Measurements from ENCODE around the gene ERMARD.

ERMARD gene

DNA sequence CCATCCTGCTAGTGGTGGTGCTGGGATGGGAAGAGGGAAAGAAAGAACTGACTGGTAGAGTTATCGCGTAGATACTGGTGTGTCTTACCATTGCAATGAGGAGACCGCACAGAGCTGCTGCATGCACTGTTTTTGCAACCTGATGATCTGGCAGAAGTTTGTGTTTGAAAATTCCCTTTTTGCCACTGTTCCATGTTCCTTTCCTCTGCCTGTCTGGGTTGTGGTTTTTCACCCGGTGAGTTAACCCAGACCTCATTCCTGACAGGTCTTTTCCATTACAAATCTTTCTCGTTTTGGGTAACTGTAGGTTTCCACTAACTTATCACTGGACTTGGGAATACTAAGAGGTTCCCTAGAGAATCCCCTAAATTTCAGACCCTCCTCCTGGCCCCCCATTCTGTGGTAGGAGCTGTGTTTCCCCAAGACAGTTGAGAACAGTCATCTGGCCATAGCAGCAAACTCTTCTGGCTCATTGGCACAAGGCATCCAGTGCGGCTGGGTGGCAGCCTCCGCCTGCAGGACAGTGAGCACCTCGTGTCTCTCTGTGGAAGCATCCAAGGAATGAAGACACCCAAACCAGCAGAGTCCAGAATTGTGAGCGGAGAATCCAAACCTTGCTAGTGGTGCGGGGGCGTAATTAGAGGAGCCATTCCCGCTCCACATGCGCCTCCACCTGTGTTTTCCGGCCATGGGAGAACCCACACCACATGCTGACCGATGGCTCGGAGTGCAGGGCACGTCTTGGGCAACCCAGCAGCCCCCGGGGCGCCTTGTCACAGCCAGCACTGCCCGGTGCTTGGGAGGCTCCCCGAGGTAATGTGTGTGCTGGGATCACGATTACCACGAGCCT lies 32.8 kb downstream of the ERMARD start:
- no peak for DNase-seq

DNA sequence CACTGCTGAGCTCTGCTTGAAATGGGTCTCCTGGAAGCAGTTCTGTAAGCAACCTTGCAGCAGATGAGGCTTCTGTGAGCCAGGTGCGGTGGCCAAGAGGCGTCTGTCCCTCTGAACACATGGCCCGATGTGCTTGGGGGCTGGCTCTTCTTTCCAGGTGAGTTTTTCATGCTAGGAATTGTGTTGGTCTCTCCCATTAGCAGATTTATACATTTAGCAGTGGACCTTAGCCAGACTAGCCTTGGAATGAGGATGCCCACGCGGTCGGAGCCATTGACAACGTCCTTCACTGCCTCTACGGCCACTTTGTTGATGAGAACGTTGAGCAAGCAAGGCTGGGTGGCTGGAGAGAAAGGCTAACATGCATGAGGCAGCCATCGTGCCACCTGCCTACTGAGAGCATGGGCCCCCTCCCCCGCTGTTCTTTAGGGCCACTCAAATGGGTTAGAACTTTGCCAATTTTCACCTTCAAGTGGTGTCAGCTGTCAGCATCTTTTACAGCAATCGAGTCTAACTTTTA lies 33.5 kb downstream of the ERMARD start:
- no peak for DNase-seq

DNA sequence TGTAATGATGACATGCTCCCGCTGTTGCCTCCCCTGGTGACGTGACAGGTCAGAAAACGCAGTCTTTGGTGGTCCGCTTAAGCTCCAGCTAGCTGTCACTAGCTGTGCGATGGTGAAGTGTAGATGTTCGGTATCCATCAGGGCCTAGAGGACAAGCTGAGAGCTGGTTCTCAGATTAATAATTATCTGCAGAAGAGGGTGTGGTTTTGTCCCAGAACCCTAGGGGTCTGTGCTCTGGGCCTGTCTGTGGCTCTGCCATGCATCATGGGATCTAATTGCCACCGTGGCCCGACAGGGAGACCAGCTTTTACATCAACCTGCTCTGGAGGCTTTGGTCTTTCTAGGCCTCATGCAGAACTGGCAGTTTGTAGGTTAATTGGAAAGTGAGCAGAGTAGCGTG lies 34.1 kb downstream of the ERMARD start:
- DNase-seq: no peak

DNA sequence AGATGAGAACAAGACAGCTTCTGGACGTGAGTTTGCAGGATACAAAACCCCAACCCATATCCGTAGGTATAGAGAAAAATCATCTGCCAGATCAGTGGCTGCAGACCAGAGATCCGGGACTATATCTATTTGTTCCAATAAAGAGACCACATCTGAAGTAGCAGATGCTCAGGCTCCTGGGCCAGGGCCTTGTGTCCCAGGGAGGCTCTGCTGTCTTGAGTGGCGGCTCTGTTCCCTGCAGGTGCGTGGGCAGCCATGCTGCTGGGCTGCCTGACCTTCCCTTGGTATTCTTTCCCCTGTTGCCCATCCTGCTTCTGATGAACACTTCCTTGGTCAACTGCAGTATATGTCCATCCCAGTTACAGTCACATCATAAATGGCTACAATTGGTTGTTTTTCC lies 34.9 kb downstream of the ERMARD start:
- DNase-seq: no peak

DNA sequence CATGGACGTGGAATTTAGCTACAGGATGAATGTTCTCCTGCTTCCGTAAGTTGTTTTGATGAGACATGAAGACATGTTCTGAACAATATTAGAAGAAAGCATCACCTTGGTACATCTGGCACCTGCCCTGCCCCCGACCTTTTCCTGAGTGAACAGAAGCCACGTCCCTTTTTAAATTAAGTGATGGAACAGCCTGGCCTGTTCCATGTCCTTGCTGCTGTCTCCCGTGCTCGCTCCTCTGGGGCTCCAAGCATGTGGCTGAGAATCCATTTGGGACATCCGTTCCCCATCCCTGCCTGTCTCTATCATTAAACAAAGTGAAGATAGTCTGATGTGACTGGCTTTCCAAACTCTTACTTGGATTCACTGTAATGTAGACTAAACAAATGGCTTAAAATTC lies 36.4 kb downstream of the ERMARD start:
- DNase-seq: no peak

DNA sequence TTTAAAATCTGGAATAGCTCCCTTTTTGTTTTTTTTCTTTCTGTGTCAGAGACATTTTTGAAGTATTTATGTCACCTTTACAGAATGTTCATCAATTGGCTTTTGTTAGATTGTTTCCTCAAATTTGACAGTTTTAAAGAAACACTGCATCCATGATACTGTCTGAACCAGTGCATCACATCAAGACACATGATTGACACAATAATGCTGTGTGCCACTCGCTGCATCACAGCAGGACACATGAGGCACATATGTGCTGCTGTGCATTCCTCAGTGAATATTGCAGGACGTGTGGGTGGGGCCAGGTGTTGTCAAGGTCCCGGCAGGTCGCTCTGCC lies 37.4 kb downstream of the ERMARD start:
- no peak for DNase-seq

DNA sequence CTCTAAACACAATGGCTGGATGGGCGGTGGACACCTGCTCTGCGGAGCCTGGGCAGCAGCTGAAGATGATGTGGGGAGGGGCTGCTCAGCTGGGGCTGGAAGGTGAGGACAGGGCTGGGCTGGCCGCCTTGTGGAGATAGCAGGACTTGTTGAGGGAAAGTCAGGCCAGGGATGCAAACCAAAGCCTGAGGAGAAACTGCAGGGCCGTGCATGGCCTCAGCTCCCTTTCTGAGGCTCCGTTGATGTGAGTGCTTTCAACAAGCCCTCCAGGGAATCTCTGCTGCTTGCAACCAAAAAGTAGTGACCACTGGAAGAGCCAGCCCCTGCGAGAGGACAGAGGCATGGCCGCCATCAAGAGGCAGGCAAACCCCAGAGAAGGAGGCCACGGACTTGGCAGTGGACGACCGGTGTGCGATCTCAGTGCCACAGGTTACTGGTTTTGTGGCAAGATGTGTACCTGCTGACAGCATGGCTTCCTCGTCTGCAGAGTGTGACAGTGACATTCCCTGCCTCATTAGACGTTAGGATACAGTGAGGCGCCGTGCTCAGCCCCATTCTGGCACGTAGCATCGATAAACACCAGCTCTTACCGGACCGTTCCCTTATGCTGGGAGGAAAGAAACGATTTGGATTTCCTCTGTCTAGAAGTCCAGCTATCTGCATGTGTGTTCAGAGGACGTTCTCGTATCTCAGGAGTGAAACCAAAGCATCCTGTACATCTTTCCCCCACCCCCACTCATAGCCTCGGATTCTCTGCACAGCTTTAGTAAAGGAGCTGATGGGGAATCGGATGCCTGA lies 37.9 kb downstream of the ERMARD start:
- no peak for DNase-seq

DNA sequence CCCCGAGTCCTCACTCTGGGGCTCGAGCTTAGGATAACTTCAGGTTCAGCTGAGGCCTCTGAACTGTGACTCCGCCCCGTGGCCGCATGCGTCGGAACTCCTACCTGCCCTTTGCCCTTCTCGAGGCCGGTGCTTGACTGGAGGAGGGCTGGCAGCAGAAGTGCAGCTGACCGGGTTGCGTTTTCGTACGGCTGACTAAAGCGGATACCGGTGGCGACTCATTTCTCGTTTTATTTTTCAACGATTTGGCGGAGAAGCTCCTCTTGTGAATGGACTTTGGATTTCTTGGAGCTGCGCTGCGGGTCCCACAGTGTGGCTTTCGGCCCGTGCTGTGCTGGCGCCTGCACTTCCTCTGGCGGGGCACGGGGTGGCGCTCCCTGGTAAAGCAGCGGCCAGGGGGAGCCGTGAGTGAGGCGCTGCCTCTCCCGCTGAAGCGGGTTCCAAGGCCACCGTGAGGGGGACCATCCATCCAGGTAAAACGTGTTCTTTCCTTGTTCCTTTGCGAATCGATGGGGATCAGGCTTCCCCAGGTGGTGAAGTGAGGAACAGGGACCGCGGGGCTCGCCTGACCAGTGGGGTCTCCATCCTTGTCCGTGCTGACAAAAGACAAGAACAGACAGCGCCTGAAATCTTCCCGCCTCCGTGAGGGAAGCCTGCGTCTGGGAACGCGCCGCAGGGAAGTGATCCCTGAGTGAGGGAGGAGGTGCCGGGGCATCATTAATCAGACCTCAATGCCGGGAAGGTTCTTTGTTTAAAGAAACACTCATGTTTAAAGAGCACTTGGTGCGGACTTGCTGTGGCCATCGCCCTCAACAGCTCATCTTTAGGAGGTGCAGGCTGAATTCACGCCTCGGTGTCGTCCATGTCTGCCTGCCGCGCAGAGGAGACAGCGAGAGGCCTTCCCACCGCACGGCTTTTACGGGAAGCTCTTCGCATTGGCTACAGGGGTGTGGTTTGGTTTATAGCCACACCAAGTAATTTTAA lies 38.8 kb downstream of the ERMARD start:
- DNase-seq: peak; percentile 66

DNA sequence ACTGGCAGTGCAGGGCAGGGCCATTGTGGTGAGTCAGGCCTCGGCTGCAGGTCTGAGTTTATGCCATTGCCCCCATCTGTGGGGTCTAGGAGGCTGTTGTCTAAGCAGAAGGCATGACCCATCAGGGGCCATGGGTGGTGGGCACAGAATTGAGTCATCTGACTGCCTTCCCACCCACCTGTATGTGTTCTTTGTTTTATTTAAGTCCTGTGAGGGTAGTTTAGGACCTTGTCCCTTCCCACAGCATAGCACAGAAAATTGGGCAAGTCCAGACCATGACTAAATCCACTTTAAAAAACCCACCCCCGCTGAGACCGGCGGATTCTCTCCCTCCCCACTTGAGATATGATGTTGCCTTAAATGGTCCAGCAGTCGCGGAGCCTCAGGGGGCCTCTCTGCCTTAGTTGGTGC lies 40.3 kb downstream of the ERMARD start:
- DNase-seq: peak; percentile 6

DNA sequence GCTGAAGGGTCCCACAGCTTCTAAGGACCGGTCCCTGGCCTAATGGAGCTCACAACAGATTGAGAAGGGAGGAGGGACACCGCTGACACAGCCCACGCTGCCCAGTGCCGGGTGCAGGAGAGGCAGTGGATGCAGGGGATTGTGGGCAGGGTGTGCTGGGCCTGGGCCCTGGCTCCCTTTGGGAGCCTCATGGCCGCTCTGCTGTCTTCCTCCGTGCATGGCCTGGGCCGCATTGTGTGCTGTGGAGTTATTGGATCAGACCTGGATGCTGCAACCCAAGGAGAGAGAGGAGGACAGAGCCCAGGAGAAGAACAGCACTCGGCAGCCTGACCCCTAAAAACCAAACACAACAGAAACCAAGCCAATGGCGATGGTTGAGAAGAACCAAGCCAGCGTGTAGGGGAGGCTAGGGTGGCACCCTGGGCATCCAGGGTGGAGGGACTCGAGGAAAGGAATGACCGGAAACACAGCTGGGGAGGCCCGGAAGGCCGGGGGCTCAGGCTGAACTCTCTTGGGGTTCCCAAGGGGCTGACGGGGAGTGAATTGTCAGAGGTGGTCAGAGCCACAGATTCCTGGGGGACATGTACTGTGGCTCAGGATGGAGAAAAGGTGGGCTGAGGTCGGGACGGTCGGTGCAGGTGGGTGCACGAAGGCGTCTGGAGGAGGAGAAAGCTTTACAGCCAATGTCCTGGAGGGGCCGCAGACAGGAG lies 41.0 kb downstream of the ERMARD start:
- no peak for DNase-seq

DNA sequence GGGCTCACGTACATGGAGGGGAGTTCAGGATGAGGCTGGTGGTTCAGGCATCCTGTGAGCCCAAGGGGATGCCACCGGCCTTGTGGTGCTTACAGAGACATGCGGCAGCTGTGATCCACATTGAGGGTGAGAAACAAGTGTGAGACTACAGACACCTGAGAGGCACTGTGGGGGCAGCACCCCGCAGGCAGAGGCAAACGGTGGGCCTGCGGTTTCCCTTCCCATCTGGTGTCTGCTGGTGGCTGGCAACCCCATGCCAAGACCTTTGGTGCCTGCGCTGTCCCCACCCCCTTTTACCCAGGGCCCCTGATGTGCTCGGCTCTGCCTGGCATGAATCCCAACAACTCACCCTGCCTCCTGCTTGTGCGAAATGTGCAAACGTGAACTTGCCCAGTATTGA lies 42.0 kb downstream of the ERMARD start:
- no peak for DNase-seq

DNA sequence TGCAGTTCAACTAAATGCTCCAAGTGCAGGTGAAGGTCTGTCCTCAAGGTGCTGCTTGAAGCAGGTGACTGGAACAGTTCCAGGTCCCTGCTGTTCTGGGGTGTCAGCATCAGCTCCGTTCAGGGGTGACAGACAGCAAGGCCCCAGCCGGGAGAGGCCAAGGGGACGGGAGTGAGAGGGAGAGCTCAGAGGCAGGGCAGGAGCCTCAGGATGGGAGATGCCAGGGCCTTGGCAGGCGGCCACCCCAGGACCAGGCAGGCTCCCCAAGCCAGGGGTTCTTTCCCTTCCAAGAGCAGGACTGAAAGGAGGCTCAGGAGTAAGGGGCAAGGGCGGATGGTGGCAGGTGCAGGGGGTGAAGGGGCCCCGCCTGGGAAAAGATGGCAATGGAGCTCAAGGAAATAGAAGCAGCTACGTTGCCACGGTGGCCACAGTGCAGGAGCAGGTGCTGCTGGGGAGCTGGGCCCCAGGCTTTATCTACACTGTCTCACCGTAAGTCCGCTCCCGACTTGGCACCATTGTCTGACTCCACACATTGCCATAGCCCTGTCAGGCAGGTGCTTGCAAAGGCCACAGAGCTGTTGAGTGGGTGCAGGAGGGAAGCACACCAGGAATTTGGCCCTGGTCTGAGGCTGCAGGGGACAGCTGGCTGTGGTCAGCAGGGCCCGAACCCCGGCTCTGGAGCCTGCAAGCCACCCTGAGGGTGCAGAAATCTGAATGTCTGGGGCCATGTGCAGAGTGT lies 43.1 kb downstream of the ERMARD start:
- no peak for DNase-seq

DNA sequence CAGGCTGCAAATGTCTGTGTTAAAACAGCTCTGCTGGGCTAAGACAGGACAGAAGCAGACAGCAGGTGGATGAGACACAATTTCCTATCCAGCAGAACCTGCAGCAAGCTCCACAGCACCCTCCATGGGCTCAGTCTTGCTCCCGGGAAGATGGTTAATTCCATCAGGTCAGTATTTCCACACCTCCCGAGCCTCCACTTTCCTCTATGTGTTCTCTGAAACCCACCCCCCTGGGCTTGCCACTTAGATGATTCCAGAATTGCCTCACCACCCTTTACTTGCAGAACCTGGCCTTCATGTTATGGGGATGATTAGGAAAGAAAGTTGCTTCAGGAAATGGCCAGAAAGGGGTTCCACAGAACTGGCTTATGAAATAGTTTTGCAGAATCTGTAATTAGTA lies 43.8 kb downstream of the ERMARD start:
- DNase-seq: no peak

DNA sequence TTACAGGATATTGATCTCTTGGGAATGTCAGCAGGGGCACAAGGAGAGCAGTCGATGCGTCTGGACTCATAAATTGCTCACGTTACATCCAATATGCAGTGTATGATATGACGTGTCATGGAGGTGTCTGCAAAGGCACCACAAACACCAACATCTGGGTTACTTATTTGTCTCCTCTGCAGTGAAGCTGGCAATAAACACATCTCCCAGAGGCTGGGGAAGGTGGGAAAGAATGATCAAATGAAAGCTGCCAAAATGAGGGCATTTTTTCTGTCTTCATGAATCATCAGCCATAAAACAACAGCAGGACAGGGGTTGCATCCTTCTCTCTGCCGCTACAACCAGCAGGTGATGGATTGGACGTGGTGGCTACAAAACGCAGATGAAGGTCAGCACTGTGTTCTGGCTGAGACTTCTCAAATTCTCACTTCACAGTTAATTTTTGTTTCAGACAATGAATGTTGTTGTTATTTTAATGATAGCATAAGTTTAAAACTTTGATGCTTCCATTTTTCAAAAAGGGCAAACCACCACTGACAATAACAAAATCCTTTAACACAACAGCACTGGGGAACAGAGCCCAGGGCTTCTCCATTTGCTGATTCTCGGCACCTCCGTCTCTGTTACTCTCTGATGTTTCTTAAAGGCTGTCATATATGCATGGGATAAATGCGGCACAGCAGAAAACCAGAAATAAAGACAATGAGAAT lies 47.5 kb downstream of the ERMARD start:
- no peak for DNase-seq

DNA sequence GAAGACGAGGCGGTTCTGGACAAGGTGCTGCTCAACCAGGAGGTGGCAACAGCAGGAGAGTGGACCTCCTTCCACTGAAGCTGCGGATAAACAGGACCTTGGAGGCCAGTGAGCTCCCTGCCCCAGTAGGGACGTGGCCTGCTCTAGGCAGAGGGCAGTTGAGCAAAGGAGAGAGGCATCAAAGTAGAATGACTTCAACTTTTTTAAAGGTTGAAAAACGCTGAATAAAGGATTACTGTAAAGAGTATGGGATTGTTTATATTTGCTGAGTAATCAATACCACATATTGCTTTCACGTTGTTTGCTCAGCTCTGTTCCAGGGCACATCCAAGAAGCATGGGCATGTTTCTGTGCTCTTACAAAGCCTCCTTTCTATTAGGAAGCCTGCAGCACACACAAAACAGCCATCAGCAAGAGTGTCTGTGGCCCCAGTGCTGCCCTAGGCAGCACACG lies 48.1 kb downstream of the ERMARD start:
- DNase-seq: no peak

DNA sequence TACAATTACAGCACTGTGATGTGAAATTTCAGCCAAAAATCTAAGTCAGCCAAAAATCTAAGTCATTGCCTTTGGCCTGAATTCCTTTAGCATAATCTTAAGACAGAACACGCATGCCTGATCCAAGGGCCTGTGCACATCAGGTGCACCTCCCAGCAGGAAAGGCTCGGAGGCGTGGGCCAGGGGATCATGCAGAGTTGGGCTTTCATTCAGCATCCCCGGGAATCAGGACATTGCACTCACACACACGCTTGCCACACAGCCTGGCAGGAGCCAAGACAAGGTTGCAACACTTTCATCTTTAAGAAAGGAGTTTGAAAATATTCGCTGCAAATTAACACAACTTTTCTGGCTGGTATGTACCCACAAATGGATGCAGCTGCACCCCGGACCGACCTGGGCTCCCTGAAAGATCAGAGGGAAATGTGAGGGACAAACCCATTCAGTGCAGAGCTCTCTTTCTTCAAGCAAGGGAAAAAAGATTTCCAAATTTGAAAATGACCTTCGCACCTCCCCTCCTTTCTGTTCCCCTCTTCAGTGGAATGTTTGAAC lies 48.8 kb downstream of the ERMARD start:
- DNase-seq: no peak

DNA sequence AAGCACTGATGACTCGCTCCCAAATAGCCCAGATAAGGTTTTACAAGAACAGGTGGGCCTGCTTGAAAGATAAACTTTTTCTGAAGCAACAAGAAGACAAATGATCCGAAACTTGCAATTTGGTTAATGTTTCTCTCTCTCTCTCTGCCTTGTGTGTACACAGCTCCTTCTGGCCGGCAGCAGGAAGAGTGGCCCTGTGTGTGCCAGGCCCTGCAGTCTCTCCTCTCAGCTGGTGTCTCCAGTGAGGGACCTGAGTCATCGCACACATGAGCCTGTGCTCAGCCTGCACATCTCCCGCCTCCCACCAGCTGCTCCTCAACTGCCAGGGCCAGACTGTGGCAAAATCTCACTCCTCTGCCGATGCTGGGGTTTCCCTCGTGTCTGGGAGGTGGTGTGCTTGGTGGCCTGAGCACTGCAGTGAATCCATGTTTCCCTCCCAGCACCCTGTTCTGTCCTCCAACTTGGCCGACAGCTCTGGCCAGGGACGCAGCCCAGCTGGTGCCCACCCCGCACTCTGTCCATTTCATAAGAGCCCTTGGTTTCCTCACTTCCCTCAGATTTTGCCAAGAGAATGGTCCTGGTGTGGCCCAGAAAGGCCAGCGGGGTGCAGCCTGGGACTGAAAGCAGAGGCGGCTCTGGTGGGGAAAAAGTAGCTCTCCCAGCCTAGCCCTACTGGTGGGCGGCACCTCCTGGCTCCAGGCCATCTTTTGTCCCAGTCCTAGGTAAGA lies 49.4 kb downstream of the ERMARD start:
- DNase-seq: peak; percentile 31

DNA sequence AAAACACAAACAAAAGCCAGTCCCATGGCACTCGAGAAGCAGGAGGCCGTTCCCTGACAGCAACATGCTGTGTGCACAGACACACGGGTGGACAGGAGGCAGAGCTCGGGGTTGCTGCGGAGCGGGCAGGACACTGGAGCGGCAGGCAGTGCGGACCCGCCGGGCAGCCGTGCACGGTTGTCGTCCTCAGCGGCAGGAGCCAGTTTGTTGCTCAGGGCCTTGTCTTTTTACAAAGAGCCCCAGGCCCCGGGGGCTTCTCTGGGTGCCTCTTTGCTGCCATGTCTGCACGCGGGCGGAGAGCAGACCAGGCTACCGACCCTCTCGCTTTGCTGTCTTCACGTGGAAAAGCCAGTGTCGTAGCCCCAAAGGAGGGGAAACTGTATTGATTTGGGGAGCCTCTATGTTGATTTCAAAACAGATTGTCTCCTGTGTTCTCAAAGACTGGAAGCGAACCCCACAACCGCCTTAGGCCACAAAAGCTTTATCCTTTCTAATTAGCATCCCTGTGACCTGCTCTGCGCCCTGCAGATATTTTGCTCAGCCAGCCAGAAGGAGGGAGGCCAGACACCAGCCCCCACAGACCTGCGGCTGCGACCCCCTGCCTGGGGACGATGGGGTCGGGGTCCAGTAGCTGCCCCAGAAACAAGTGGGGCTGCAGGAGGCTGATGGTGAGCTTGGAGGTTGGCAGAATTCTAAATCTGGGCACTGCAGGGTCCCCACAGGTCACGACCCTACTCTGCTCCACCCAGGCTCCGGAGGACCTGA lies 50.2 kb downstream of the ERMARD start:
- DNase-seq: no peak

DNA sequence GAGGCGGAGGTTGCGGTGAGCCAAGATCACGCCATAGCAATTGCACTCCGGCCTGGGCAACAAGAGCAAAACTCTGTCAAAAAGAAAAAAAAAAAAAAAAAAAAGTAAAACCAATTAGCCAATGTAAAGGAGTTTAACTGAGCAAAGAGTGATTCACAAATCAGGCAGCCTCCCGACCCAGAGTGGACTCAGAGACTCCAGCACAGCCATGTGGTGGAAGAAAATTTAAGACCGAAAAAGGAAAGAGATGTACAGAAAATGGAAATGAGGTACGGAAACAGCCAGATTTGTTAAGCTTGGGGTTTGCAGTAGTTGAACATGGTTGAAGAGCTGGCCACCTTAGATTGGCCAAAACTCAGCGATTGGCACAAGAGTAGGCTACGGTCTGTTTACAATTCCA lies 51.4 kb downstream of the ERMARD start:
- DNase-seq: no peak

Measured in fibroblast of upper back skin (primary cell).